HepG2 (cell line): ENCODE results near the gene TAB2. TPM values are rescaled to one million over a fixed set of nuclear protein-coding genes. Genes with fewer than 3 reads are reported as not detected.

Source experiments
- ATF1 ChIP-seq: IDR thresholded peaks from 2 replicates; pipeline ENCODE4 v1.6.1; 2016; ENCODE audit warnings: mild to moderate bottlenecking, control low read depth
- ATM ChIP-seq: fragments of 450-650 bp; IDR thresholded peaks from 2 replicates; pipeline ENCODE4 v1.7.1; 2017; ENCODE audit warnings: mild to moderate bottlenecking, borderline replicate concordance
- CBX5 ChIP-seq: sonication (generic); formaldehyde crosslinking; IDR thresholded peaks from 2 replicates; pipeline ENCODE4 v1.4.0; 2020; ENCODE audit warnings: missing genetic modification reagents, borderline replicate concordance
- EZH2 ChIP-seq: conservative IDR thresholded peaks from 2 replicates; pipeline ENCODE4 v1.6.1; 2012; ENCODE audit warnings: mild to moderate bottlenecking, low read depth, low read length, moderate library complexity
- GMEB1 ChIP-seq: sonication (generic); formaldehyde crosslinking; IDR thresholded peaks from 2 replicates; pipeline ENCODE4 v1.5.1; 2020; ENCODE audit warnings: missing genetic modification reagents, mild to moderate bottlenecking, borderline replicate concordance
- GZF1 ChIP-seq: sonication (generic); formaldehyde crosslinking; IDR thresholded peaks from 2 replicates; pipeline ENCODE4 v1.5.1; 2020; ENCODE audit warnings: mild to moderate bottlenecking, missing genetic modification reagents
- HMGXB3 ChIP-seq: sonication (generic); formaldehyde crosslinking; IDR thresholded peaks from 2 replicates; pipeline ENCODE4 v1.4.0; 2020; ENCODE audit warnings: missing genetic modification reagents, borderline replicate concordance
- JUND ChIP-seq: sonication (generic); formaldehyde crosslinking; IDR thresholded peaks from 2 replicates; pipeline ENCODE4 v1.8.0; 2022; ENCODE audit warnings: mild to moderate bottlenecking, missing genetic modification reagents
- SP5 ChIP-seq: IDR thresholded peaks from 2 replicates; pipeline ENCODE4 v1.6.1; 2016; ENCODE audit warnings: low read depth, borderline replicate concordance
- TFAP4 ChIP-seq: sonication (generic); IDR thresholded peaks from 2 replicates; pipeline ENCODE4 v1.6.1; 2016; ENCODE audit warnings: low read depth, borderline replicate concordance
- ZBTB4 ChIP-seq: sonication (generic); formaldehyde crosslinking; IDR thresholded peaks from 2 replicates; pipeline ENCODE4 v1.4.0; 2020; ENCODE audit warnings: missing genetic modification reagents, mild to moderate bottlenecking, borderline replicate concordance
- ZEB1 ChIP-seq: IDR thresholded peaks from 2 replicates; pipeline ENCODE4 v1.6.1; 2012; ENCODE audit warnings: mild to moderate bottlenecking, low read depth, inconsistent platforms; ENCODE audit not compliant: insufficient replicate concordance
- ZNF749 ChIP-seq: sonication (generic); formaldehyde crosslinking; IDR thresholded peaks from 2 replicates; pipeline ENCODE4 v1.8.0; 2022; ENCODE audit warnings: mild to moderate bottlenecking, missing genetic modification reagents, moderate library complexity, borderline replicate concordance
- ZSCAN22 ChIP-seq: sonication (generic); formaldehyde crosslinking; IDR thresholded peaks from 2 replicates; pipeline ENCODE4 v1.4.0; 2020; ENCODE audit warnings: mild to moderate bottlenecking, missing genetic modification reagents
- polyA plus RNA-seq, 8 experiments: library from polyadenylated mRNA; depleted of rRNA in 3 of 8; stranded (reverse) in 7 of 8; unstranded in 1 of 8; fragments of >200 nt; fragmentation: Illumina TruSeq in 4 of 8; extraction: Trizol in 4 of 8; gene quantifications; 2 replicates each; pipeline versions ENCODE4 v1.2.1 to v1.2.3, GENCODE V29; 2011 to 2016; ENCODE audit warnings: low read depth in 4 of 8, missing spikeins in 1 of 8, mixed read lengths in 1 of 8; ENCODE audit not compliant: insufficient read depth in 1 of 8
- total RNA-seq, 5 experiments: library from RNA; depleted of rRNA; stranded (reverse); fragments of >200 nt; fragmentation: Illumina TruSeq; extraction: Trizol; gene quantifications; 2 replicates each; pipeline ENCODE4 v1.2.3, GENCODE V29; 2016; ENCODE audit warnings: low read depth in 1 of 5

The TAB2 gene
- total and polyA plus RNA-seq, 2 of the 13 experiments (the other 11 are each of a cell fraction or from before 2014, with no cell fraction given) = 23.7 to 50.2 TPM

GRCh38 chr6:149316740-149317643 is 520 bp upstream of the TAB2 start (continued):
- 0 out of 2 replicates have a peak, but pooled peaks have one; percentile 12 for TF ChIP-seq SP5 (CRISPR knock-in tag)
- TF ChIP-seq JUND (CRISPR knock-in tag) = no peak
- TF ChIP-seq ZEB1 = no peak
- TF ChIP-seq ZNF749 (CRISPR knock-in tag) = peak; percentile 33; the same call in 1 of the 2 replicates
- 0 out of 2 replicates have a peak, but pooled peaks have one; percentile 35 for TF ChIP-seq HMGXB3 (CRISPR knock-in tag)
- 0 out of 2 replicates have a peak, but pooled peaks have one; percentile 35 for TF ChIP-seq ZBTB4 (CRISPR knock-in tag)
- no peak for TF ChIP-seq TFAP4
- TF ChIP-seq ATM = no peak
- TF ChIP-seq GZF1 = peak; percentile 51; the same call in 1 of the 2 replicates
- TF ChIP-seq GMEB1 = peak; percentile 62
- 0 out of 2 replicates have a peak, but pooled peaks have one; percentile 65 for TF ChIP-seq ZSCAN22 (CRISPR knock-in tag)
- no peak for TF ChIP-seq ATF1 (CRISPR knock-in tag)
- TF ChIP-seq CBX5 (CRISPR knock-in tag) = no peak
- TF ChIP-seq EZH2 = no peak
